Measurements from ENCODE around the gene CNTN5. TPM values are rescaled to one million over a fixed set of nuclear protein-coding genes. Genes with fewer than 3 reads are reported as not detected.

Gene CNTN5
- total RNA-seq, 1 experiment from 2014 or later, result not detected

GRCh38 chr11:99271527-99271926 is 250.8 kb downstream of the CNTN5 start:
- Mint-ChIP-seq H3K36me3 (ENCODE audit: insufficient read depth, unreplicated experiment) (no peaks in the 10 kb centered on the region), H3K27ac (ENCODE audit: low read depth, unreplicated experiment) (no peak overlapping the region), H3K4me3 (ENCODE audit: unreplicated experiment) (no peak overlapping the region), H3K4me1 (ENCODE audit: insufficient read depth, unreplicated experiment) (no peaks in the 10 kb centered on the region), H3K9me3 (ENCODE audit: unreplicated experiment) (no peaks in the 10 kb centered on the region), H3K27me3 (ENCODE audit: insufficient read depth, unreplicated experiment) (peaks cover 68% of the 10 kb centered on the region)
- intact Hi-C loops (cut with micrococcal nuclease), result no loop called here
- no TSS peak for BruUV-seq (replicated peaks)
- TF ChIP-seq, protein P1, sequence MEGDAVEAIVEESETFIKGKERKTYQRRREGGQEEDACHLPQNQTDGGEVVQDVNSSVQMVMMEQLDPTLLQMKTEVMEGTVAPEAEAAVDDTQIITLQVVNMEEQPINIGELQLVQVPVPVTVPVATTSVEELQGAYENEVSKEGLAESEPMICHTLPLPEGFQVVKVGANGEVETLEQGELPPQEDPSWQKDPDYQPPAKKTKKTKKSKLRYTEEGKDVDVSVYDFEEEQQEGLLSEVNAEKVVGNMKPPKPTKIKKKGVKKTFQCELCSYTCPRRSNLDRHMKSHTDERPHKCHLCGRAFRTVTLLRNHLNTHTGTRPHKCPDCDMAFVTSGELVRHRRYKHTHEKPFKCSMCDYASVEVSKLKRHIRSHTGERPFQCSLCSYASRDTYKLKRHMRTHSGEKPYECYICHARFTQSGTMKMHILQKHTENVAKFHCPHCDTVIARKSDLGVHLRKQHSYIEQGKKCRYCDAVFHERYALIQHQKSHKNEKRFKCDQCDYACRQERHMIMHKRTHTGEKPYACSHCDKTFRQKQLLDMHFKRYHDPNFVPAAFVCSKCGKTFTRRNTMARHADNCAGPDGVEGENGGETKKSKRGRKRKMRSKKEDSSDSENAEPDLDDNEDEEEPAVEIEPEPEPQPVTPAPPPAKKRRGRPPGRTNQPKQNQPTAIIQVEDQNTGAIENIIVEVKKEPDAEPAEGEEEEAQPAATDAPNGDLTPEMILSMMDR (IDR thresholded peaks at IDR 0.05; ENCODE audit: unreplicated experiment), result no peak
- ChIA-PET POLR2A (no interaction called here), CTCF (no interaction called here)
- no peak for DNase-seq (ENCODE audit: unreplicated experiment)

GRCh38 chr11:99275521-99275920 is 254.8 kb downstream of the CNTN5 start:
- BruUV-seq (replicated peaks), result no TSS peak
- H3K4me3 Mint-ChIP-seq (ENCODE audit: unreplicated experiment), result no peak overlapping the region
- H3K27me3 Mint-ChIP-seq (ENCODE audit: insufficient read depth, unreplicated experiment), result peaks cover 78% of the 10 kb centered on the region
- no peaks in the 10 kb centered on the region for H3K4me1 Mint-ChIP-seq (ENCODE audit: insufficient read depth, unreplicated experiment)
- H3K36me3 Mint-ChIP-seq (ENCODE audit: insufficient read depth, unreplicated experiment), result no peaks in the 10 kb centered on the region
- DNase-seq (ENCODE audit: unreplicated experiment), result no peak
- no peaks in the 10 kb centered on the region for H3K9me3 Mint-ChIP-seq (ENCODE audit: unreplicated experiment)
- no peak overlapping the region for H3K27ac Mint-ChIP-seq (ENCODE audit: low read depth, unreplicated experiment)
- TF ChIP-seq, protein P1 (IDR thresholded peaks at IDR 0.05; ENCODE audit: unreplicated experiment), result no peak
- POLR2A ChIA-PET, result no interaction called here
- CTCF ChIA-PET, result no interaction called here
- intact Hi-C loops (cut with micrococcal nuclease), result no loop called here

DNA sequence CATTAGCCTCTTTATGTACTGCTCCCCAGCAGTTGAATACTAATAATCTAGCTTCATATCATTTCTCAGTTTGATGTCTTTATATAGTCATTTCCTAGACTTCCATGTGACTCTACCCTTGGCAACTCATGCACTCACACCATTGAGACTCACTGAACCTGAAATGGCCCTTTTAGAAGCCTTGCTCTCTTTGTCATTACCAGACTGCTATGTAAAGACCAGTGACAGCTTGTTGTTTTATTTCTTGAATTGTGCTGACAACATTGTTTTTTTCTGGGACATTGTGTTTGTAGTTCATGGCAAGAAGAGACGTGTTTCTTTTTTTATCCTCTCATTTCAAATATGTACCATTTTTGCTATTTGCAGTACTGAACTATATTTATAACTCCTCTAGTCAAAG is 256.5 kb downstream of the CNTN5 start:
- ChIA-PET CTCF (no interaction called here), POLR2A (no interaction called here)
- no peaks in the 10 kb centered on the region for H3K36me3 Mint-ChIP-seq (ENCODE audit: insufficient read depth, unreplicated experiment)
- H3K9me3 Mint-ChIP-seq (ENCODE audit: unreplicated experiment), result no peaks in the 10 kb centered on the region
- H3K27me3 Mint-ChIP-seq (ENCODE audit: insufficient read depth, unreplicated experiment), result peaks cover 92% of the 10 kb centered on the region
- no TSS peak for BruUV-seq (replicated peaks)
- H3K27ac Mint-ChIP-seq (ENCODE audit: low read depth, unreplicated experiment), result no peak overlapping the region
- TF ChIP-seq, protein P1 (IDR thresholded peaks at IDR 0.05; ENCODE audit: unreplicated experiment), result no peak
- no peak for DNase-seq (ENCODE audit: unreplicated experiment)
- no peak overlapping the region for H3K4me3 Mint-ChIP-seq (ENCODE audit: unreplicated experiment)
- H3K4me1 Mint-ChIP-seq (ENCODE audit: insufficient read depth, unreplicated experiment), result no peaks in the 10 kb centered on the region
- intact Hi-C loops (cut with micrococcal nuclease), result no loop called here

- no peak overlapping the region for H3K4me3 Mint-ChIP-seq (ENCODE audit: unreplicated experiment)
- DNase-seq (ENCODE audit: unreplicated experiment), result no peak
- BruUV-seq (replicated peaks), result no TSS peak
- no peaks in the 10 kb centered on the region for H3K36me3 Mint-ChIP-seq (ENCODE audit: insufficient read depth, unreplicated experiment)
- peaks cover 93% of the 10 kb centered on the region for H3K27me3 Mint-ChIP-seq (ENCODE audit: insufficient read depth, unreplicated experiment)
- TF ChIP-seq, protein P1 (IDR thresholded peaks at IDR 0.05; ENCODE audit: unreplicated experiment), result no peak
- intact Hi-C loops (cut with micrococcal nuclease), result no loop called here
- H3K27ac Mint-ChIP-seq (ENCODE audit: low read depth, unreplicated experiment), result no peak overlapping the region
- H3K9me3 Mint-ChIP-seq (ENCODE audit: unreplicated experiment), result no peaks in the 10 kb centered on the region
- H3K4me1 Mint-ChIP-seq (ENCODE audit: insufficient read depth, unreplicated experiment), result no peaks in the 10 kb centered on the region
- POLR2A ChIA-PET, result no interaction called here
- CTCF ChIA-PET, result no interaction called here
Measured at GRCh38 chr11:99279266-99279665, 258.5 kb downstream of the CNTN5 start.

Data from MCF 10A (cell line).